ENCODE results near the gene SLC30A5. TPM values are rescaled to one million over a fixed set of nuclear protein-coding genes. Genes with fewer than 3 reads are reported as not detected.
"Not testable (repeated sequence)": the region's sequence is repeated elsewhere in the genome, so short reads cannot be mapped to it uniquely, and the experiment has no call there.

Gene SLC30A5
- total RNA-seq, 1 experiment from 2014 or later = 64.5 TPM

- intact Hi-C loops (cut with micrococcal nuclease; ENCODE audit: unreplicated experiment) = no loop called here
- no TSS peak for BruUV-seq (replicated peaks)
- H3K36me3 Mint-ChIP-seq (ENCODE audit: insufficient read depth, unreplicated experiment) = peaks cover 78% of the 10 kb centered on the region
- DNase-seq = no peak
- H3K27me3 ChIP-seq (replicated peaks; ENCODE audit: control insufficient read depth, insufficient read depth, low read length) = no peaks in the 10 kb centered on the region
- no peak overlapping the region for H3K4me3 Mint-ChIP-seq (ENCODE audit: unreplicated experiment)
- H3K4me3 ChIP-seq (ENCODE audit: low read depth, low read length) = no peak overlapping the region
- TF ChIP-seq, protein P1, sequence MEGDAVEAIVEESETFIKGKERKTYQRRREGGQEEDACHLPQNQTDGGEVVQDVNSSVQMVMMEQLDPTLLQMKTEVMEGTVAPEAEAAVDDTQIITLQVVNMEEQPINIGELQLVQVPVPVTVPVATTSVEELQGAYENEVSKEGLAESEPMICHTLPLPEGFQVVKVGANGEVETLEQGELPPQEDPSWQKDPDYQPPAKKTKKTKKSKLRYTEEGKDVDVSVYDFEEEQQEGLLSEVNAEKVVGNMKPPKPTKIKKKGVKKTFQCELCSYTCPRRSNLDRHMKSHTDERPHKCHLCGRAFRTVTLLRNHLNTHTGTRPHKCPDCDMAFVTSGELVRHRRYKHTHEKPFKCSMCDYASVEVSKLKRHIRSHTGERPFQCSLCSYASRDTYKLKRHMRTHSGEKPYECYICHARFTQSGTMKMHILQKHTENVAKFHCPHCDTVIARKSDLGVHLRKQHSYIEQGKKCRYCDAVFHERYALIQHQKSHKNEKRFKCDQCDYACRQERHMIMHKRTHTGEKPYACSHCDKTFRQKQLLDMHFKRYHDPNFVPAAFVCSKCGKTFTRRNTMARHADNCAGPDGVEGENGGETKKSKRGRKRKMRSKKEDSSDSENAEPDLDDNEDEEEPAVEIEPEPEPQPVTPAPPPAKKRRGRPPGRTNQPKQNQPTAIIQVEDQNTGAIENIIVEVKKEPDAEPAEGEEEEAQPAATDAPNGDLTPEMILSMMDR (IDR thresholded peaks at IDR 0.05; ENCODE audit: insufficient read depth in 1 of 2, low read depth in 1 of 2, low read length in 1 of 2, severe bottlenecking in 1 of 2, unreplicated experiment in 1 of 2) = no peak
- no peaks in the 10 kb centered on the region; the same call in 1 of the 2 replicates for H3K4me1 ChIP-seq
- POLR2A ChIA-PET = interaction anchor here (0.9 kb wide), 1 partner anchor 13 kb away, joined by 6 read pairs; the partner anchor contains the start of gene SLC30A5
- no peaks in the 10 kb centered on the region for H3K9me3 Mint-ChIP-seq (ENCODE audit: unreplicated experiment)
- CTCF ChIA-PET = no interaction called here
- no peaks in the 10 kb centered on the region for H3K27me3 Mint-ChIP-seq (ENCODE audit: insufficient read depth, unreplicated experiment)
- H3K9me3 ChIP-seq = peaks cover 7% of the 10 kb centered on the region
- H3K36me3 ChIP-seq (ENCODE audit: control insufficient read depth, insufficient read depth, low read length) = peaks cover 4% of the 10 kb centered on the region
- H3K4me1 Mint-ChIP-seq (ENCODE audit: low read depth, unreplicated experiment) = peaks cover 6% of the 10 kb centered on the region
- no peak overlapping the region for H3K27ac Mint-ChIP-seq (ENCODE audit: unreplicated experiment)
These were observed 12.4 kb downstream of the SLC30A5 start for GRCh38 chr5:69105996-69106906.

DNA sequence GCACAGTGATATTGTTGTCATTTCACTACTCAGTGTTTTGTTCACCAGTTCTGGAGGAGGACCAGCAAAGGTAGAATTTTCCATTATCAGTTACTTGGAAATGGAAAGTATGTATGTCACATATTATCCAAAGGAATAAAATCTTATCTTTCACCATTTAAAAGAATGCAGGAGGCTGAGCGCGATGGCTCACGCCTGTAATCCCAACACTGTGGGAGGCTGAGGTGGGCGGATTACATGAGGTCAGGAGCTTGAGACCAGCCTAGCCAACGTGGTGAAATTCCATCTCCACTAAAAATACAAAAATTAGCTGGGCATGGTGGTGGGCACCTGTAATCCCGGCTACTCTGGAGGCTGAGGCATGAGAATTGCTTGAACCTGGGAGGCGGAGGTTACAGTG lies 14.6 kb downstream of the SLC30A5 start:
- H3K4me1 ChIP-seq; H3K9me3 ChIP-seq; H3K36me3 ChIP-seq (ENCODE audit: control insufficient read depth, insufficient read depth, low read length); H3K4me3 Mint-ChIP-seq (ENCODE audit: unreplicated experiment); DNase-seq; H3K4me3 ChIP-seq (ENCODE audit: low read depth, low read length); H3K27me3 Mint-ChIP-seq (ENCODE audit: insufficient read depth, unreplicated experiment); H3K27me3 ChIP-seq (replicated peaks; ENCODE audit: control insufficient read depth, insufficient read depth, low read length); BruUV-seq (replicated peaks); H3K27ac Mint-ChIP-seq (ENCODE audit: unreplicated experiment); POLR2A ChIA-PET; H3K9me3 Mint-ChIP-seq (ENCODE audit: unreplicated experiment); CTCF ChIA-PET; intact Hi-C loops (cut with micrococcal nuclease; ENCODE audit: unreplicated experiment); H3K4me1 Mint-ChIP-seq (ENCODE audit: low read depth, unreplicated experiment): not testable (repeated sequence)
- peaks cover 71% of the 10 kb centered on the region for H3K36me3 Mint-ChIP-seq (ENCODE audit: insufficient read depth, unreplicated experiment)

GRCh38 chr5:69113851-69114250 lies 20.0 kb downstream of the SLC30A5 start:
- TF ChIP-seq, protein P1 (IDR thresholded peaks at IDR 0.05; ENCODE audit: insufficient read depth in 1 of 2, low read depth in 1 of 2, low read length in 1 of 2, severe bottlenecking in 1 of 2, unreplicated experiment in 1 of 2) = no peak
- no TSS peak for BruUV-seq (replicated peaks)
- no peaks in the 10 kb centered on the region for H3K9me3 Mint-ChIP-seq (ENCODE audit: unreplicated experiment)
- no peak for DNase-seq
- intact Hi-C loops (cut with micrococcal nuclease; ENCODE audit: unreplicated experiment) = no loop called here
- Histone ChIP-seq H3K36me3 (ENCODE audit: control insufficient read depth, insufficient read depth, low read length) (peaks cover 3% of the 10 kb centered on the region), H3K27me3 (replicated peaks; ENCODE audit: control insufficient read depth, insufficient read depth, low read length) (no peaks in the 10 kb centered on the region), H3K4me3 (ENCODE audit: low read depth, low read length) (no peak overlapping the region), H3K9me3 (peaks cover 7% of the 10 kb centered on the region), H3K4me1 (no peaks in the 10 kb centered on the region; the same call in 1 of the 2 replicates)
- CTCF ChIA-PET = no interaction called here
- H3K27ac Mint-ChIP-seq (ENCODE audit: unreplicated experiment) = no peak overlapping the region
- H3K36me3 Mint-ChIP-seq (ENCODE audit: insufficient read depth, unreplicated experiment) = peaks cover 43% of the 10 kb centered on the region
- peaks cover 14% of the 10 kb centered on the region for H3K4me1 Mint-ChIP-seq (ENCODE audit: low read depth, unreplicated experiment)
- H3K27me3 Mint-ChIP-seq (ENCODE audit: insufficient read depth, unreplicated experiment) = no peaks in the 10 kb centered on the region
- no peak overlapping the region for H3K4me3 Mint-ChIP-seq (ENCODE audit: unreplicated experiment)
- POLR2A ChIA-PET = no interaction called here

Data from Caco-2 (cell line).